ENCODE measurements around the gene ENOPH1. TPM values are rescaled to one million over a fixed set of nuclear protein-coding genes. Genes with fewer than 3 reads are reported as not detected.
"Not testable (repeated sequence)": the region's sequence is repeated elsewhere in the genome, so short reads cannot be mapped to it uniquely, and the experiment has no call there.

Gene ENOPH1
- polyA plus RNA-seq, 1 donor from 2014 or later = 159 TPM

GRCh38 chr4:82473080-82473479 lies 42.7 kb downstream of the ENOPH1 start:
- not testable (repeated sequence) for H3K27me3 ChIP-seq (ENCODE audit: insufficient read depth, low read depth, low read length); H4K20me1 ChIP-seq (ENCODE audit: insufficient read depth); H3K27ac ChIP-seq (ENCODE audit: low read length); H3K79me2 ChIP-seq (replicated peaks; ENCODE audit: insufficient read depth, low read length); H3K9ac ChIP-seq (ENCODE audit: low read length); H3K9me3 ChIP-seq (ENCODE audit: low read length); H3K4me3 ChIP-seq (ENCODE audit: low read length); H2AFZ ChIP-seq (ENCODE audit: low read depth, low read length); H3K36me3 ChIP-seq (ENCODE audit: insufficient read depth, low read length); H3F3A ChIP-seq (ENCODE audit: insufficient read depth, low read length, poor library complexity, severe bottlenecking); H3K4me2 ChIP-seq (ENCODE audit: low read length); H3K9me2 ChIP-seq (ENCODE audit: insufficient read depth, low read length)

- TF ChIP-seq CTCF (IDR thresholded peaks at IDR 0.05; ENCODE audit: poor library complexity, severe bottlenecking) (no peak), EZH2 (IDR thresholded peaks at IDR 0.05; ENCODE audit: borderline replicate concordance, insufficient read depth, low read length, poor library complexity, severe bottlenecking) (no peak)
- H3K36me3 ChIP-seq (ENCODE audit: insufficient read depth, low read length) = no peaks in the 10 kb centered on the region
- no peak overlapping the region for H3K4me2 ChIP-seq (ENCODE audit: low read length)
- no peak overlapping the region for H2AFZ ChIP-seq (ENCODE audit: low read depth, low read length)
- H3K27ac ChIP-seq (ENCODE audit: low read length) = no peak overlapping the region
- H3K79me2 ChIP-seq (replicated peaks; ENCODE audit: insufficient read depth, low read length) = no peaks in the 10 kb centered on the region
- no peak overlapping the region for H3K4me3 ChIP-seq (ENCODE audit: low read length)
- no peak overlapping the region for H3K9ac ChIP-seq (ENCODE audit: low read length)
- H3K27me3 ChIP-seq (ENCODE audit: insufficient read depth, low read depth, low read length) = no peaks in the 10 kb centered on the region
- no peaks in the 10 kb centered on the region for H3K9me2 ChIP-seq (ENCODE audit: insufficient read depth, low read length)
- no peaks in the 10 kb centered on the region for H3K9me3 ChIP-seq (ENCODE audit: low read length)
- no peaks in the 10 kb centered on the region for H4K20me1 ChIP-seq (ENCODE audit: insufficient read depth)
- H3F3A ChIP-seq (ENCODE audit: insufficient read depth, low read length, poor library complexity, severe bottlenecking) = no peaks in the 10 kb centered on the region
These were observed 43.3 kb downstream of the ENOPH1 start for GRCh38 chr4:82473621-82474164.

GRCh38 chr4:82475931-82476330 lies 45.5 kb downstream of the ENOPH1 start:
- not testable (repeated sequence) for H4K20me1 ChIP-seq (ENCODE audit: insufficient read depth); H3K27me3 ChIP-seq (ENCODE audit: insufficient read depth, low read depth, low read length); H3K27ac ChIP-seq (ENCODE audit: low read length); H3K79me2 ChIP-seq (replicated peaks; ENCODE audit: insufficient read depth, low read length); H3K4me2 ChIP-seq (ENCODE audit: low read length); H3F3A ChIP-seq (ENCODE audit: insufficient read depth, low read length, poor library complexity, severe bottlenecking); H3K9me2 ChIP-seq (ENCODE audit: insufficient read depth, low read length); H3K9ac ChIP-seq (ENCODE audit: low read length); H3K36me3 ChIP-seq (ENCODE audit: insufficient read depth, low read length); H2AFZ ChIP-seq (ENCODE audit: low read depth, low read length); H3K9me3 ChIP-seq (ENCODE audit: low read length); H3K4me3 ChIP-seq (ENCODE audit: low read length)

- not testable (repeated sequence) for H3K79me2 ChIP-seq (replicated peaks; ENCODE audit: insufficient read depth, low read length); H3K9ac ChIP-seq (ENCODE audit: low read length); H3K27ac ChIP-seq (ENCODE audit: low read length); H3K9me2 ChIP-seq (ENCODE audit: insufficient read depth, low read length); H3F3A ChIP-seq (ENCODE audit: insufficient read depth, low read length, poor library complexity, severe bottlenecking); H4K20me1 ChIP-seq (ENCODE audit: insufficient read depth); H3K36me3 ChIP-seq (ENCODE audit: insufficient read depth, low read length); H3K9me3 ChIP-seq (ENCODE audit: low read length); H3K27me3 ChIP-seq (ENCODE audit: insufficient read depth, low read depth, low read length); H3K4me2 ChIP-seq (ENCODE audit: low read length); H2AFZ ChIP-seq (ENCODE audit: low read depth, low read length); H3K4me3 ChIP-seq (ENCODE audit: low read length)
These were observed 47.1 kb downstream of the ENOPH1 start for GRCh38 chr4:82477469-82477868.

- H3K36me3 ChIP-seq (ENCODE audit: insufficient read depth, low read length) = no peaks in the 10 kb centered on the region
- H3K9me3 ChIP-seq (ENCODE audit: low read length) = no peaks in the 10 kb centered on the region
- H3K9me2 ChIP-seq (ENCODE audit: insufficient read depth, low read length) = no peaks in the 10 kb centered on the region
- H2AFZ ChIP-seq (ENCODE audit: low read depth, low read length) = no peak overlapping the region
- H3K4me3 ChIP-seq (ENCODE audit: low read length) = no peak overlapping the region
- no peaks in the 10 kb centered on the region for H3K27me3 ChIP-seq (ENCODE audit: insufficient read depth, low read depth, low read length)
- no peak overlapping the region for H3K9ac ChIP-seq (ENCODE audit: low read length)
- no peak overlapping the region for H3K27ac ChIP-seq (ENCODE audit: low read length)
- H4K20me1 ChIP-seq (ENCODE audit: insufficient read depth) = no peaks in the 10 kb centered on the region
- no peak overlapping the region for H3K4me2 ChIP-seq (ENCODE audit: low read length)
- no peaks in the 10 kb centered on the region for H3F3A ChIP-seq (ENCODE audit: insufficient read depth, low read length, poor library complexity, severe bottlenecking)
- H3K79me2 ChIP-seq (replicated peaks; ENCODE audit: insufficient read depth, low read length) = no peaks in the 10 kb centered on the region
- no peak for TF ChIP-seq EP300 (conservative IDR thresholded peaks at IDR 0.05; ENCODE audit: poor library complexity, severe bottlenecking)
- TF ChIP-seq CTCF (IDR thresholded peaks at IDR 0.05; ENCODE audit: poor library complexity, severe bottlenecking) = no peak
- TF ChIP-seq MXI1 (conservative IDR thresholded peaks at IDR 0.05; ENCODE audit: poor library complexity, severe bottlenecking) = no peak
- TF ChIP-seq REST (IDR thresholded peaks at IDR 0.05; ENCODE audit: borderline replicate concordance) = no peak
- no peak for TF ChIP-seq RAD21 (conservative IDR thresholded peaks at IDR 0.05)
- TF ChIP-seq EZH2 (IDR thresholded peaks at IDR 0.05; ENCODE audit: borderline replicate concordance, insufficient read depth, low read length, poor library complexity, severe bottlenecking) = no peak
These were observed 49.2 kb downstream of the ENOPH1 start for GRCh38 chr4:82479562-82479961.
